K562 (cell line): ENCODE measurements around the gene LSR. TPM values are rescaled to one million over a fixed set of nuclear protein-coding genes. Genes with fewer than 3 reads are reported as not detected.

Experiments
- ATAC-seq: fragments of 200-7000 bp; cut with Tn5 transposase; 3 replicates; pipeline ENCODE4 v1.9.1; 2020; ENCODE audit warnings: moderate library complexity
- BruUV-seq: library from RNA; stranded (reverse); fragments of 400-500 nt; replicated peaks from 2 replicates; lab custom pipeline; 2021; lab: Mats Ljungman, UMichigan
- CTCF ChIA-PET: fragments of 300-600 bp; formaldehyde crosslinking; extraction: SDS; loops from one replicate; lab custom pipeline; 2021; ENCODE audit warnings: low intra/inter-chr PET ratio; lab: Yijun Ruan, JAX
- POLR2A ChIA-PET: fragments of 300-600, 350-650 bp; sonication (Branson Sonifier 250); formaldehyde crosslinking; extraction: SDS; loops from one replicate; lab custom pipeline; 2021; ENCODE audit warnings: antibody characterized with exemption, inconsistent platforms; lab: Yijun Ruan, JAX
- DNase-seq, 4 experiments: peaks; one replicate each; pipeline versions ENCODE4 v3.0.0 to v3.0.0-alpha.2; 2011 to 2018; ENCODE audit warnings: low spot score in 3 of 4, mixed read lengths in 3 of 4; ENCODE audit errors: extremely low read depth in 1 of 4
- FAIRE-seq: peaks from 2 replicates; lab custom pipeline; 2011; peaks lifted over from hg19 to GRCh38; lab: Jason Lieb, UNC
- H2AFZ ChIP-seq: 2 replicates; pipeline ENCODE4 v1.6.0; 2011; ENCODE audit warnings: low read depth, low read length, control low read depth, inconsistent platforms
- H3K27ac ChIP-seq: fragments of 200-600 bp; 3 replicates; pipeline ENCODE4 v1.8.0; 2011; ENCODE audit warnings: low read depth, mild to moderate bottlenecking, control low read depth, inconsistent platforms, low read length, moderate library complexity, mixed read lengths; ENCODE audit errors: extremely low read depth
- H3K27me3 ChIP-seq, 2 experiments: fragments of 300-600 bp in 1 of 2; 2 replicates in 1 of 2; 3 replicates in 1 of 2; pipeline versions ENCODE4 v1.6.0 to v1.8.0; 2011; ENCODE audit warnings: inconsistent platforms in 2 of 2, low read length in 2 of 2, mild to moderate bottlenecking in 1 of 2, mixed read lengths in 1 of 2, moderate library complexity in 1 of 2; ENCODE audit not compliant: control insufficient read depth in 2 of 2, insufficient read depth in 2 of 2
- H3K36me3 ChIP-seq: fragments of 300-600 bp; 3 replicates; pipeline ENCODE4 v1.8.0; 2011; ENCODE audit warnings: mild to moderate bottlenecking, low read length, inconsistent platforms; ENCODE audit not compliant: control insufficient read depth, insufficient read depth
- H3K4me1 ChIP-seq, 2 experiments: fragments of 200-600 bp in 1 of 2; replicated peaks in 1 of 2; 2 replicates in 1 of 2; 3 replicates in 1 of 2; pipeline versions ENCODE4 v1.5.1 to v1.8.0; 2011; ENCODE audit warnings: inconsistent platforms in 2 of 2, low read length in 2 of 2, mild to moderate bottlenecking in 1 of 2, mixed read lengths in 1 of 2, moderate library complexity in 1 of 2; ENCODE audit not compliant: control insufficient read depth in 2 of 2, insufficient read depth in 2 of 2
- H3K4me2 ChIP-seq: 2 replicates; pipeline ENCODE4 v1.6.1; 2011; ENCODE audit warnings: low read length, control low read depth, inconsistent platforms, mixed read lengths; ENCODE audit not compliant: insufficient read depth
- H3K4me3 ChIP-seq: fragments of 200-600 bp; sonication (generic), shearing (Covaris generic); 2 replicates; pipeline ENCODE4 v1.5.1; 2016; ENCODE audit warnings: control low read depth, inconsistent platforms
- H3K79me2 ChIP-seq: fragments of 200-600 bp; 3 replicates; pipeline ENCODE4 v1.8.0; 2011; ENCODE audit warnings: low read length, inconsistent platforms; ENCODE audit not compliant: control insufficient read depth, insufficient read depth
- H3K9ac ChIP-seq, 2 experiments: 2 replicates each; pipeline versions ENCODE4 v1.6.0 to v1.6.1; 2011; ENCODE audit warnings: low read depth in 2 of 2, low read length in 2 of 2, control low read depth in 1 of 2, inconsistent platforms in 1 of 2, mild to moderate bottlenecking in 1 of 2, mixed read lengths in 1 of 2; ENCODE audit not compliant: insufficient read depth in 1 of 2
- H3K9me1 ChIP-seq: one replicate; pipeline ENCODE4 v1.6.0; 2011; ENCODE audit warnings: inconsistent platforms, mild to moderate bottlenecking, low read length, moderate library complexity; ENCODE audit not compliant: control insufficient read depth, insufficient read depth
- H3K9me3 ChIP-seq: replicated peaks from 2 replicates; pipeline ENCODE4 v1.5.1; 2011; ENCODE audit warnings: low read depth, low read length, inconsistent platforms; ENCODE audit not compliant: control insufficient read depth, insufficient read depth
- H4K20me1 ChIP-seq: replicated peaks from 2 replicates; pipeline ENCODE4 v1.6.1; 2011; ENCODE audit warnings: low read length, inconsistent platforms, mixed read lengths; ENCODE audit not compliant: control insufficient read depth, insufficient read depth
- AFF1 ChIP-seq, 2 experiments: fragments of 450-650 bp; IDR thresholded peaks; 2 replicates each; pipeline ENCODE4 v1.6.1; 2018; ENCODE audit warnings: mild to moderate bottlenecking in 2 of 2, low read depth in 1 of 2; ENCODE audit not compliant: partially characterized antibody in 2 of 2
- CBX1 ChIP-seq: sonication (generic); IDR thresholded peaks from 2 replicates; pipeline ENCODE4 v1.6.1; 2016; ENCODE audit warnings: antibody characterized with exemption, low read depth, mild to moderate bottlenecking
- CTCF ChIP-seq, 3 experiments: IDR thresholded peaks in 2 of 3; conservative IDR thresholded peaks in 1 of 3; 2 replicates each; pipeline ENCODE4 v1.5.1; 2011 to 2012; ENCODE audit warnings: low read length in 3 of 3, mild to moderate bottlenecking in 3 of 3, control low read depth in 2 of 3, improper control_type of control experiment in 1 of 3, inconsistent platforms in 1 of 3, low read depth in 1 of 3, mixed read lengths in 1 of 3, moderate library complexity in 1 of 3; ENCODE audit not compliant: insufficient read depth in 2 of 3
- ETS1 ChIP-seq: conservative IDR thresholded peaks from 2 replicates; pipeline ENCODE4 v1.6.1; 2011; ENCODE audit warnings: low read depth, mild to moderate bottlenecking, low read length; ENCODE audit not compliant: control insufficient read depth
- MEIS2 ChIP-seq: fragments of 450-650 bp; IDR thresholded peaks from 2 replicates; pipeline ENCODE4 v1.6.1; 2014; ENCODE audit warnings: mild to moderate bottlenecking; ENCODE audit not compliant: partially characterized antibody
- PRMT5 ChIP-seq: sonication (generic); formaldehyde crosslinking; IDR thresholded peaks from 2 replicates; pipeline ENCODE4 v1.5.0; 2020; ENCODE audit warnings: missing genetic modification reagents
- WGBS: fragments of 100-300 bp; shearing (Covaris generic); methylation state at CpG from one replicate; pipeline ENCODE4 v1.1.6; 2016; ENCODE audit warnings: low coverage, mixed read lengths; ENCODE audit not compliant: insufficient coverage; ENCODE audit errors: missing lambda C conversion rate; 5-methylcytosine and 5-hydroxymethylcytosine counted together
- in situ Hi-C: fragments of 300-500 bp; cut with MboI; formaldehyde crosslinking; loops from 4 replicates; pipeline ENCODE4 v1.15.0; 2018; ENCODE audit warnings: inconsistent platforms, mixed read lengths
- intact Hi-C: fragments of 100-400 bp; cut with micrococcal nuclease; formaldehyde crosslinking; loops from 2 replicates; pipeline ENCODE4 v1.14.2; 2022
- polyA plus RNA-seq, 8 experiments: library from polyadenylated mRNA; depleted of rRNA in 4 of 8; stranded (reverse) in 5 of 8; unstranded in 3 of 8; fragments of >200 nt; fragmentation: Nextera tagmentation in 2 of 8; fragmentation: Illumina TruSeq in 1 of 8; extraction: Ambion mirVana in 2 of 8; extraction: Trizol in 1 of 8; gene quantifications; 2 replicates each; pipeline versions ENCODE4 v1.2.1 to v1.2.3, GENCODE V29; 2011 to 2014; ENCODE audit warnings: inconsistent platforms in 1 of 8, missing spikeins in 1 of 8
- total RNA-seq, 7 experiments: library from RNA; depleted of rRNA in 6 of 7; stranded (reverse); fragments of >200 nt in 6 of 7; fragmentation: Illumina TruSeq in 2 of 7; extraction: Trizol in 2 of 7; gene quantifications; 2 replicates each; pipeline versions ENCODE4 v1.2.1 to v1.2.3, GENCODE V29; 2011 to 2021; ENCODE audit warnings: low replicate concordance in 1 of 7

LSR gene
- total and polyA plus RNA-seq, 9 of the 15 experiments (the other 6 are each of a cell fraction or from before 2014, with no cell fraction given): 0.44 to 87.9 (median 28.0) TPM

GRCh38 chr19:35216833-35217648 is 31.8 kb upstream of the LSR start:
- Histone ChIP-seq H3K4me3 (no peak overlapping the region), H3K36me3 (no peaks in the 10 kb centered on the region), H3K79me2 (no peaks in the 10 kb centered on the region), H3K4me1 (peaks cover 13 to 28% of the 10 kb centered on the region in 2 experiments), H3K4me2 (no peak overlapping the region), H3K9ac (no peak overlapping the region), H4K20me1 (no peaks in the 10 kb centered on the region), H3K27ac (no peak overlapping the region), H2AFZ (no peak overlapping the region), H3K9me3 (peaks cover 19% of the 10 kb centered on the region), H3K27me3 (no peaks in the 10 kb centered on the region), H3K9me1 (no peaks in the 10 kb centered on the region)
- in situ Hi-C loops: no loop called here
- FAIRE-seq (no peak), DNase-seq (peak in 1 of 4 experiments; percentile 57), ATAC-seq (no peak)
- intact Hi-C loops: no loop called here
- WGBS: 70% methylated on average over 3 of the region's 3 CpGs
- no TSS peak for BruUV-seq
- ChIA-PET CTCF (no interaction called here), POLR2A (no interaction called here)
- TF ChIP-seq ETS1: no peak
- no peak for TF ChIP-seq PRMT5 (CRISPR knock-in tag)
- 0 out of 2 replicates have a peak, but pooled peaks have one; percentile 4 for TF ChIP-seq CBX1
- TF ChIP-seq MEIS2: peak; percentile 13
- TF ChIP-seq CTCF (IDR thresholded peaks at IDR 0.05 in 2 of 3, conservative IDR thresholded peaks at IDR 0.05 in 1 of 3; ENCODE audit: insufficient read depth in 2 of 3, low read depth in 1 of 3, low read length in 3 of 3): 0 out of 6 replicates have a peak, but pooled peaks of 1 of the 3 experiments have one; percentile 20
- no peak for TF ChIP-seq AFF1 (IDR thresholded peaks at IDR 0.05; ENCODE audit: low read depth in 1 of 2, partially characterized antibody in 2 of 2)
